ENCODE data around the gene PDZD8.

DNA sequence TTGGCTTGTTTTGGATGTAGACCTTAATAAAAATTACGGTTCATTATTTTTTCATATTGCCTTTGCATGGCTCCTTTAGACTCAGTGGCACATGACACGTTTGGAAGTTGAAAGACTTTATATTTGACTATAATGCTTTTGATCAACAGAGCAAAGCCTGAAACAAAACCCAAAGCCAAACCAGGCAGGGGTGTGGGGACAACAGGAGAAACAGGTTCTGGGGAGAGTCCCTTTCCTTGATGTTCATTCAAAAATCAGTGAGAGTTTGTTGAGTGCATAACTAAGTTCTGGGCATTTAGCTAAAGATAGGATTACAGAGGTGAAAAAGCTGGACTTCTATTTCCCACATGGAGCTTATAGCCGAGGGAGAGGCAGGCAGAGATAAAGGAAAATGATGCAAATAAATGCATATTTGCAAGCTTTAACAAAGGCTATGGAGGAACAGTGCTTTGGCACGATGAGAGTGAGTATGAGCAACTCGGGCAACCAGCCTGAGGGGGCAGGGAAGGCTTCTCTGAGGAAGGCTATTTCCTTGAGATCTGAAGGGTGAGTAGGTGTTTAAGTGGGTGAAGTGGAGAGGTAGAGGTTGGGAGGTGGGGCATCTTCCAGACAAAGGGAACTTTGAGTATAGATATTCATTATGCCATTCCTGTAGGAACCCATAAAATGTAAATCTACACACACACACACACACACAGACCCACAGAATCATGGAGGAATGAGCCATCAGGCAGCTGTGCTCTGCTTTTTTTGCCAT is 34.5 kb upstream of the PDZD8 start:
- TF ChIP-seq, protein P1, sequence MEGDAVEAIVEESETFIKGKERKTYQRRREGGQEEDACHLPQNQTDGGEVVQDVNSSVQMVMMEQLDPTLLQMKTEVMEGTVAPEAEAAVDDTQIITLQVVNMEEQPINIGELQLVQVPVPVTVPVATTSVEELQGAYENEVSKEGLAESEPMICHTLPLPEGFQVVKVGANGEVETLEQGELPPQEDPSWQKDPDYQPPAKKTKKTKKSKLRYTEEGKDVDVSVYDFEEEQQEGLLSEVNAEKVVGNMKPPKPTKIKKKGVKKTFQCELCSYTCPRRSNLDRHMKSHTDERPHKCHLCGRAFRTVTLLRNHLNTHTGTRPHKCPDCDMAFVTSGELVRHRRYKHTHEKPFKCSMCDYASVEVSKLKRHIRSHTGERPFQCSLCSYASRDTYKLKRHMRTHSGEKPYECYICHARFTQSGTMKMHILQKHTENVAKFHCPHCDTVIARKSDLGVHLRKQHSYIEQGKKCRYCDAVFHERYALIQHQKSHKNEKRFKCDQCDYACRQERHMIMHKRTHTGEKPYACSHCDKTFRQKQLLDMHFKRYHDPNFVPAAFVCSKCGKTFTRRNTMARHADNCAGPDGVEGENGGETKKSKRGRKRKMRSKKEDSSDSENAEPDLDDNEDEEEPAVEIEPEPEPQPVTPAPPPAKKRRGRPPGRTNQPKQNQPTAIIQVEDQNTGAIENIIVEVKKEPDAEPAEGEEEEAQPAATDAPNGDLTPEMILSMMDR (IDR thresholded peaks at IDR 0.05; ENCODE audit: insufficient read depth, low read depth, low read length) = no peak
- no peak for TF ChIP-seq EZH2 (IDR thresholded peaks at IDR 0.05; ENCODE audit: insufficient read depth, low read length)
